GM13977 (cell line): ENCODE measurements around the gene TMIE.
"Not testable (repeated sequence)": the region's sequence is repeated elsewhere in the genome, so short reads cannot be mapped to it uniquely, and the experiment has no call there.

ENCODE experiments used
- DNase-seq: peaks from one replicate; pipeline ENCODE4 v3.0.0; 2012; ENCODE audit warnings: low spot score
- in situ Hi-C: fragments of 300-500 bp; cut with MboI; formaldehyde crosslinking; loops from one replicate; pipeline ENCODE4 v1.12.0; 2022; ENCODE audit warnings: low sequenced_read_pairs, low pct_unique_long_range_greater_than_20kb, mixed read lengths, inconsistent platforms; ENCODE audit not compliant: unreplicated experiment
- TF ChIP-seq, protein P1 (sequence below): IDR thresholded peaks from 2 replicates; pipeline ENCODE4 v1.5.1; 2012; ENCODE audit warnings: mild to moderate bottlenecking, control low read depth; ENCODE audit not compliant: insufficient read depth; ENCODE audit errors: extremely low read depth, missing control alignments

The TMIE gene

DNA sequence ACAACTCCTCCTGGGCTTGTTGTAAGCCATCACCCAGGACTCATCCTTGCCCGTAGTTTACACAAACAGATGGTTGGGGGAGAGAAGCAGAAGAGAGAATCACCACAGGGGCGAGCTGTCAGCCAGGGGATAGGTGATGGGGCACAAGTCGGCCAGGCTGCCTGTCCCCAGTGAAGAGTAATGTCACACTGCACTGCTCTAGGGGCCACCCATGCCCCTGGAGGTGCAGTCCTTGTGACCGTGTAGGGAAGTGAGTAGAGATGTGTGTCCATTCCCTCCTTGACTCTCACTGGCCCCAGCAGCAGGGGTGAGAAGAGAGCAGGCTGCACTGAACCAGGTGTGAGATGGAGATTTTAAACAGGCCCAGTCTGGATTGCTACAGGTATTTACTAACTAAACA is 33.6 kb downstream of the TMIE start:
- DNase-seq: no peak
- TF ChIP-seq, protein P1, sequence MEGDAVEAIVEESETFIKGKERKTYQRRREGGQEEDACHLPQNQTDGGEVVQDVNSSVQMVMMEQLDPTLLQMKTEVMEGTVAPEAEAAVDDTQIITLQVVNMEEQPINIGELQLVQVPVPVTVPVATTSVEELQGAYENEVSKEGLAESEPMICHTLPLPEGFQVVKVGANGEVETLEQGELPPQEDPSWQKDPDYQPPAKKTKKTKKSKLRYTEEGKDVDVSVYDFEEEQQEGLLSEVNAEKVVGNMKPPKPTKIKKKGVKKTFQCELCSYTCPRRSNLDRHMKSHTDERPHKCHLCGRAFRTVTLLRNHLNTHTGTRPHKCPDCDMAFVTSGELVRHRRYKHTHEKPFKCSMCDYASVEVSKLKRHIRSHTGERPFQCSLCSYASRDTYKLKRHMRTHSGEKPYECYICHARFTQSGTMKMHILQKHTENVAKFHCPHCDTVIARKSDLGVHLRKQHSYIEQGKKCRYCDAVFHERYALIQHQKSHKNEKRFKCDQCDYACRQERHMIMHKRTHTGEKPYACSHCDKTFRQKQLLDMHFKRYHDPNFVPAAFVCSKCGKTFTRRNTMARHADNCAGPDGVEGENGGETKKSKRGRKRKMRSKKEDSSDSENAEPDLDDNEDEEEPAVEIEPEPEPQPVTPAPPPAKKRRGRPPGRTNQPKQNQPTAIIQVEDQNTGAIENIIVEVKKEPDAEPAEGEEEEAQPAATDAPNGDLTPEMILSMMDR: no peak
- in situ Hi-C loops: no loop called here

DNA sequence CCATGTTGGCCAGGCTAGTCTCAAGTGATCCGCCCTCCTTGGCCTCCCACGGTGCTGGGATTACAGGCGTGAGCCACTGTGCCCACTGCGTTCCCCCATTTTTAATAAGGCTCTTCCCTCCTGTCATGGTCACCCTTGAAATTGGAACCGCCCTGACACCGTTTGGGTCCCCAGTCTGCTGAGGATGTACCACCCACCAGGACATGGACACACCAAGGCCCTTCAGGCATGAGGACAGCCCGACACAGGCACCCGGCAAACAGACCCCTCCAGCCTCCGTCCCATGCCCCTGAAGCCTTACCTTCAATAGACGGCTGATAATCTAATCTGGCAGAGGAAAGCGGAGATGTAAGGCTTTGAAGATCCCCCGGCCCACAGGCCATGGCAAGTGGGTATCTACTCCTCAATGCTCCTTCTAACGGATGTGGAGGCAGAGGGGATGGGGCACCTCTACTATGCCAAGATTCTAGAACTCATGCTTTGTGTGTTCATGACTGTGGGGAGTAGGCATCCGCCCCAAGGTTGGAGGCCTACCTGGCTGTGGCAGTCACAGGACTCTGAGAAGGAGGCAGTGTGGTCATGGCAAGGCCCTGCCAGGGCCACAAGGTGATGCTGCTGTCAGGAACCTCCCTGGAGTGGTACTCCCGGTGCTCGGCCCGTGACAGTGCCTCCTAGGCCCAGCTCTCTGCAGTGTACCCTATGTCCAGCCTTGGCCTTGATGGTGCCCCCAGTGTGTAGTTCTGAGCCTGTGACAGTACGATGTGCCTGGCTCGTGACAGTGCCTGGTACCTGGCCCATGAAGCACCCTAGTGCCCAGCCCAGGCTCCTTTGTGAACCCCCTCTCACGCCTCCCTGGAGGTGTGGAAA is 35.0 kb downstream of the TMIE start:
- TF ChIP-seq, protein P1: no peak
- DNase-seq: no peak
- in situ Hi-C loops: no loop called here

DNA sequence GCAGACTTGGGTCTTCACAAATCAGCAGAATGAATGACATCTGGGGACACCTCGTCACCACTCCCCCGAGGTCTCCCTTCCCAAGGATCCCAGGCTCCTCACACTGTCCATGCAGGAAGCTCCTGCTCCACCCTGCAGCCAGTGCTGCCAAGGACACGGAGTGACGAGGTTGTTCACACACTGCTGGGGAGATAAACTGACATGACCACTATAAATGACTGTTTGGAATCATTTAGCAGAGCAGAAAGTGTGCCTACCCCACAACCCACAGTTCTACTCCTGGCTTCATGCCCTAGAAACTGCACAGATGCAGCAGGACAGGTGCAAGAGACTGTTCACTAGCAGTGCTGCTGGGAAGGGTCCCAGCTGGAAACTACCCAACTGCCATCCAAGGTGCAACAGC is 36.1 kb downstream of the TMIE start:
- TF ChIP-seq, protein P1: no peak
- no peak for DNase-seq
- in situ Hi-C loops: no loop called here

DNA sequence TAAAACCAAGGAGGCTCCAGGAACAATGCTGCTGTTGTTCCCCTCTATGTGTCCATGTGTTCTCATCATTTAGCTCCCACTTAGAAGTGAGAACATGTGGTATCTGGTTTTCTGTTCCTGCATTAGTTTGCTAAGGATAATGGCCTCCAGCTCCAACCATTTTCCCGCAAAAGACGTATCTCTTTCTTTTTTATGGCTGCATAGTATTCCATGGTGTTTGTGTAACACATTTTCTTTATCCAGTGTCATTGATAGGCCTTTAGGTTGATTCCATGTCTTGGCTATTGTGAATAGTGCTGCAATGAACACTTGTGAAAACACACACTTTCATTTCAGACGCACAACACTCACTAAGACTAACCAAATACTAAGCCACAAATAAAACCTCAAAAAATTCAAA is 38.4 kb downstream of the TMIE start:
- DNase-seq, in situ Hi-C loops: not testable (repeated sequence)

DNA sequence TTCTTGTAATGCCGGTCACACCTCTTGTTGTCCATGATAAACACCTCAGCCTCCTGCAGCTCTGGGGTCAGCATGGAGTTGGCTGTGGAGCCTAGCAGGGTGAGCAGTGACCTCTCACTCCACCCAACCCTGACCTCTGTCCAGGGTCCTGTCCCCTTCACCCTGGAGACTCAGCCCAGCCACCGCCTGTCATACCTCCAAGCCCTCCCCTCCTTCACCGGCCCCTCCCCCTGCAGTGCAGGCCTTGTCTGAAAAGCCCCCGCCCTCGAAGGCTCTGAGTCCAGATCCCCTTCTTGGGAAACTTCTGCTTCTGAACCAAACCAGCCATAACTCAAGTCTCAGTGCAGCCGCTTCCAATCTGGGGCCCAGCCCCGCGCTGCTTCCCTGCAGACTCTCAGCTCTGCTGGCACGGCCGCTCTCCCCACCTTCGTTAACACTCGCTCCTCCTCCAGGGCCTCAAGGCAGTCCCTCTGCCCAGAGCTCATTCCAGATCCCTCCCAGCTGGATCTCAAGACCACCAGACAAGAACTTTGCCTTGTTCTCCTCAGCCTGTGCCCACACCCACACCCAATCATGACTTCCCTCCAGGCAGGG is 41.9 kb downstream of the TMIE start:
- no peak for DNase-seq
- TF ChIP-seq, protein P1: no peak
- in situ Hi-C loops: no loop called here

DNA sequence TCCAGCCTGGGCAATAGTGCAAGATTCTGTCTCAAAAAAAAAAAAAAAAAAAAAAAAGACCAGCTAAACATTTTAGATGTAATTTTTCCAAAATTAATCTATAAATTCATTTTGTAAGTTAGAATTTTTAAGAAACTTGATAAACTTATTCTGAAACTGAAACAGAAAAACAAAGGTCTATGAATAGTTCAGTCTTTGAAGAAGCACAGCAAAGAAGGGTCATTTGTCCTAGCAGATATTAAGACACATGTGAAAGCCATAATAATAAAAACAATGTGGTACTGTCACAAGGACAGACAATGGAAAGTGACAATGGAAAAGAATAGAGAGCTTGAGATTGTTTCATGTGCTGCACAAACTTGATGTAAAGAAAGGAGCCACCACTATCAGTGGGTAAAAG is 45.5 kb downstream of the TMIE start:
- TF ChIP-seq, protein P1: no peak
- DNase-seq: no peak
- in situ Hi-C loops: no loop called here

DNA sequence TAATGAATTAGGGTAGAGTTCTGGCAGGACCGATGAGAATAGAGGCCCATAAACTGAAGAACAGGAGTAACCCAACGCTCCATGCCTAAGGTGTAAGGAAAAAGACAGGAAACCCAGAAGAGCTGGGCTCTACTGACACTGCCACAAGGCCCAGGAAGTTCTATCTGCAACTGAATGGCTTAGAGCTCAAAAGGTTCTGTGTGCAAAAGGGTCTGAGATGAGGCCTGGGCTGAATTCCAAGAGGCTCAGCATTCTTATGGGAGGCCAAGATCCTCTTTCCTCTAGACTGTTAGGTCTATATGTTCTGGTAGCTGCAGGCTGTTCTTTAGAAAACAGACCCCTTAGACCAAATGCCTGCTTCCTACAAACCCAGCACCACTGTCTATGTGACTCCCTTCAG is 47.0 kb downstream of the TMIE start:
- in situ Hi-C loops: no loop called here
- TF ChIP-seq, protein P1: no peak
- no peak for DNase-seq
